GM12878 (cell line): ENCODE data around the gene FKBP4. TPM values are rescaled to one million over a fixed set of nuclear protein-coding genes. Genes with fewer than 3 reads are reported as not detected.

Experiments used
- ATAC-seq: fragments of 200-7000 bp; cut with Tn5 transposase; 3 replicates; pipeline ENCODE4 v1.9.1; 2020; ENCODE audit warnings: mild to moderate bottlenecking, moderate library complexity
- BruUV-seq: library from RNA; stranded (reverse); fragments of 400-500 nt; replicated peaks from 2 replicates; lab custom pipeline; 2021; lab: Mats Ljungman, UMichigan
- CTCF ChIA-PET: fragments of 300-600 bp; sonication (Branson Sonifier 250); formaldehyde crosslinking; extraction: SDS; loops from one replicate; lab custom pipeline; 2021; ENCODE audit warnings: inconsistent platforms; lab: Yijun Ruan, JAX
- POLR2A ChIA-PET: fragments of 350-600 bp; formaldehyde crosslinking; extraction: SDS; loops from one replicate; lab custom pipeline; 2021; ENCODE audit warnings: inconsistent platforms; lab: Charles Lee
- RAD21 ChIA-PET: fragments of 300-600 bp; sonication (Branson Sonifier 250); formaldehyde crosslinking; loops from one replicate; lab custom pipeline; 2023; ENCODE audit warnings: antibody characterized with exemption; ENCODE audit not compliant: unreplicated experiment; lab: Charles Lee
- SMC1A ChIA-PET: fragments of 300-600 bp; sonication (Branson Sonifier 250); formaldehyde crosslinking; loops from one replicate; lab custom pipeline; 2023; ENCODE audit not compliant: unreplicated experiment, uncharacterized antibody; lab: Charles Lee
- DNase-seq: peaks from one replicate; pipeline ENCODE4 v3.0.0-alpha.2; 2011; ENCODE audit warnings: low read depth, low spot score
- FAIRE-seq: peaks from 3 replicates; lab custom pipeline; 2011; peaks lifted over from hg19 to GRCh38; lab: Jason Lieb, UNC
- H2AFZ ChIP-seq: 2 replicates; pipeline ENCODE4 v1.6.0; 2011; ENCODE audit warnings: low read depth, low read length, control low read depth; ENCODE audit not compliant: control insufficient read depth
- H3K27ac ChIP-seq: 2 replicates; pipeline ENCODE4 v1.5.1; 2011; ENCODE audit warnings: control low read depth; ENCODE audit not compliant: control insufficient read depth, insufficient read depth
- H3K27me3 ChIP-seq, 2 experiments: replicated peaks in 1 of 2; 2 replicates each; pipeline versions ENCODE4 v1.6.0 to v1.6.1; 2011; ENCODE audit warnings: low read length in 1 of 2; ENCODE audit not compliant: control insufficient read depth in 2 of 2, insufficient read depth in 2 of 2
- H3K36me3 ChIP-seq, 2 experiments: 2 replicates each; pipeline ENCODE4 v1.5.1; 2011; ENCODE audit warnings: low read length in 1 of 2; ENCODE audit not compliant: control insufficient read depth in 2 of 2, insufficient read depth in 2 of 2
- H3K4me1 ChIP-seq: 2 replicates; pipeline ENCODE4 v1.6.1; 2011; ENCODE audit warnings: mild to moderate bottlenecking, low read length, moderate library complexity, mixed read lengths; ENCODE audit not compliant: control insufficient read depth, insufficient read depth
- H3K4me2 ChIP-seq: 2 replicates; pipeline ENCODE4 v1.6.0; 2011; ENCODE audit warnings: control low read depth; ENCODE audit not compliant: control insufficient read depth, insufficient read depth
- H3K4me3 ChIP-seq: fragments of 200-600 bp; sonication (generic); 2 replicates; pipeline ENCODE4 v1.5.1; 2016
- H3K79me2 ChIP-seq: 2 replicates; pipeline ENCODE4 v1.6.0; 2011; ENCODE audit warnings: low read length; ENCODE audit not compliant: control insufficient read depth, insufficient read depth
- H3K9ac ChIP-seq: 2 replicates; pipeline ENCODE4 v1.8.0; 2011; ENCODE audit warnings: low read length, control low read depth, mixed read lengths; ENCODE audit not compliant: control insufficient read depth, insufficient read depth
- H3K9me3 ChIP-seq: replicated peaks from 3 replicates; pipeline ENCODE4 v1.5.1; 2011; ENCODE audit warnings: mild to moderate bottlenecking, low read length; ENCODE audit not compliant: control insufficient read depth, insufficient read depth
- H4K20me1 ChIP-seq: 2 replicates; pipeline ENCODE4 v1.6.0; 2011; ENCODE audit not compliant: control insufficient read depth, insufficient read depth
- CBFB ChIP-seq: IDR thresholded peaks from 2 replicates; pipeline ENCODE4 v1.6.1; 2016; ENCODE audit warnings: antibody characterized with exemption, low read depth
- CBX5 ChIP-seq: sonication (generic); IDR thresholded peaks from 2 replicates; pipeline ENCODE4 v1.6.1; 2016; ENCODE audit warnings: low read depth, moderate library complexity, mild to moderate bottlenecking, inconsistent platforms
- GATAD2B ChIP-seq: fragments of 450-650 bp; conservative IDR thresholded peaks from 2 replicates; pipeline ENCODE4 v1.6.1; 2017; ENCODE audit warnings: low read depth, mild to moderate bottlenecking, moderate library complexity
- MYB ChIP-seq: fragments of 150-350 bp; IDR thresholded peaks from 2 replicates; pipeline ENCODE4 v1.6.1; 2014; ENCODE audit warnings: mild to moderate bottlenecking, low read depth, low read length, borderline replicate concordance
- POLR2AphosphoS5 ChIP-seq: IDR thresholded peaks from 2 replicates; pipeline ENCODE4 v1.6.1; 2011; ENCODE audit warnings: mild to moderate bottlenecking, low read length, inconsistent platforms
- SMAD1 ChIP-seq: fragments of 450-650 bp; IDR thresholded peaks from 2 replicates; pipeline ENCODE4 v1.6.1; 2018; ENCODE audit warnings: mild to moderate bottlenecking, low read depth; ENCODE audit not compliant: partially characterized antibody
- WGBS: methylation state at CpG from one replicate; pipeline ENCODE4 v1.1.6; 2016; ENCODE audit warnings: low lambda C conversion rate; ENCODE audit not compliant: insufficient replicate concordance, insufficient coverage; ENCODE audit errors: missing lambda C conversion rate; 5-methylcytosine and 5-hydroxymethylcytosine counted together
- in situ Hi-C: fragments of 300-500 bp; cut with MboI; formaldehyde crosslinking; loops from 9 replicates; pipeline ENCODE4 v1.14.3; 2018; ENCODE audit warnings: mixed read lengths
- intact Hi-C: fragments of 100-400 bp; cut with micrococcal nuclease; formaldehyde crosslinking; loops from one replicate; pipeline ENCODE4 v1.14.2; 2022; ENCODE audit not compliant: unreplicated experiment
- polyA plus RNA-seq, 11 experiments: library from polyadenylated mRNA; depleted of rRNA in 4 of 11; unstranded in 6 of 11; stranded (reverse) in 5 of 11; fragments of >200 nt; fragmentation: Nextera tagmentation in 4 of 11; fragmentation: Illumina TruSeq in 1 of 11; extraction: Ambion mirVana in 4 of 11; extraction: Trizol in 1 of 11; gene quantifications; 1 replicate in 1 of 11; 2 replicates in 10 of 11; pipeline versions ENCODE4 v1.2.1 to v1.2.3, GENCODE V29; 2011 to 2016; ENCODE audit warnings: inconsistent platforms in 2 of 11, missing spikeins in 2 of 11, low read depth in 1 of 11
- total RNA-seq, 4 experiments: library from RNA; depleted of rRNA in 3 of 4; stranded (reverse); fragments of >200 nt in 3 of 4; fragmentation: Illumina TruSeq in 1 of 4; extraction: Trizol in 1 of 4; gene quantifications; 2 replicates each; pipeline versions ENCODE4 v1.2.1 to v1.2.3, GENCODE V29; 2013 to 2021
- TF ChIP-seq, protein P1 (sequence below): fragments of 450-650 bp; IDR thresholded peaks from 2 replicates; pipeline ENCODE4 v1.6.1; 2017; ENCODE audit warnings: mild to moderate bottlenecking, moderate library complexity

The FKBP4 gene
- total and polyA plus RNA-seq, 10 of the 15 experiments (the other 5 are each of a cell fraction or from before 2014, with no cell fraction given) = 8.9 to 90.0 (median 45.4) TPM

DNA sequence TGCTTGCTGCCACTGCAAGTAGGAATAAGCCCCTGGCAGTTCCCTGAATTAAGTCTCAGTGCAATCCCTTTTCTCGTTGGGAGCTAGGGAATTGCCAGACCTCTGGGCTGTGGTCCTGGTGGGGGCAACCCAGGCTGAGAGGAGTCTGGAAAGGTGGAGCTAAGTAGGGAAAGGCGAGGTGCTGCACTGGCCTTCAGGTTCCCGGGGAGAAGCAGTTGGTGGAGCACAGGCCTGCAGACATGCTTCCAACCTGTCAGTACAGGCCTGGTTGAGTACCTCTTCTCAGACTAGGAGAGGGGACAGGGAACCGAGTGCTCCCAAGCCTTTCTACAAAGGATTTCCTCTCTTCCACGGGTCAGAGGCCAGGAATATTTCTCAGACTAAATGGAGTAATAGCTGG, 38.6 kb downstream of the FKBP4 start:
- no peak for ATAC-seq
- H3K9ac ChIP-seq = no peak overlapping the region
- SMC1A ChIA-PET = no interaction called here
- H3K4me3 ChIP-seq = no peak overlapping the region
- intact Hi-C loops = no loop called here
- CTCF ChIA-PET = no interaction called here
- no peak overlapping the region for H3K4me2 ChIP-seq
- in situ Hi-C loops = no loop called here
- TF ChIP-seq, protein P1, sequence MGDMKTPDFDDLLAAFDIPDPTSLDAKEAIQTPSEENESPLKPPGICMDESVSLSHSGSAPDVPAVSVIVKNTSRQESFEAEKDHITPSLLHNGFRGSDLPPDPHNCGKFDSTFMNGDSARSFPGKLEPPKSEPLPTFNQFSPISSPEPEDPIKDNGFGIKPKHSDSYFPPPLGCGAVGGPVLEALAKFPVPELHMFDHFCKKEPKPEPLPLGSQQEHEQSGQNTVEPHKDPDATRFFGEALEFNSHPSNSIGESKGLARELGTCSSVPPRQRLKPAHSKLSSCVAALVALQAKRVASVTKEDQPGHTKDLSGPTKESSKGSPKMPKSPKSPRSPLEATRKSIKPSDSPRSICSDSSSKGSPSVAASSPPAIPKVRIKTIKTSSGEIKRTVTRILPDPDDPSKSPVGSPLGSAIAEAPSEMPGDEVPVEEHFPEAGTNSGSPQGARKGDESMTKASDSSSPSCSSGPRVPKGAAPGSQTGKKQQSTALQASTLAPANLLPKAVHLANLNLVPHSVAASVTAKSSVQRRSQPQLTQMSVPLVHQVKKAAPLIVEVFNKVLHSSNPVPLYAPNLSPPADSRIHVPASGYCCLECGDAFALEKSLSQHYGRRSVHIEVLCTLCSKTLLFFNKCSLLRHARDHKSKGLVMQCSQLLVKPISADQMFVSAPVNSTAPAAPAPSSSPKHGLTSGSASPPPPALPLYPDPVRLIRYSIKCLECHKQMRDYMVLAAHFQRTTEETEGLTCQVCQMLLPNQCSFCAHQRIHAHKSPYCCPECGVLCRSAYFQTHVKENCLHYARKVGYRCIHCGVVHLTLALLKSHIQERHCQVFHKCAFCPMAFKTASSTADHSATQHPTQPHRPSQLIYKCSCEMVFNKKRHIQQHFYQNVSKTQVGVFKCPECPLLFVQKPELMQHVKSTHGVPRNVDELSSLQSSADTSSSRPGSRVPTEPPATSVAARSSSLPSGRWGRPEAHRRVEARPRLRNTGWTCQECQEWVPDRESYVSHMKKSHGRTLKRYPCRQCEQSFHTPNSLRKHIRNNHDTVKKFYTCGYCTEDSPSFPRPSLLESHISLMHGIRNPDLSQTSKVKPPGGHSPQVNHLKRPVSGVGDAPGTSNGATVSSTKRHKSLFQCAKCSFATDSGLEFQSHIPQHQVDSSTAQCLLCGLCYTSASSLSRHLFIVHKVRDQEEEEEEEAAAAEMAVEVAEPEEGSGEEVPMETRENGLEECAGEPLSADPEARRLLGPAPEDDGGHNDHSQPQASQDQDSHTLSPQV = no peak
- TF ChIP-seq CBX5 (no peak), MYB (no peak), SMAD1 (no peak), GATAD2B (no peak), POLR2AphosphoS5 (no peak), CBFB (no peak)
- TF ChIP-seq, all 136 proteins: peak for 0
- Histone ChIP-seq H3K79me2 (no peaks in the 10 kb centered on the region), H4K20me1 (no peaks in the 10 kb centered on the region), H2AFZ (no peak overlapping the region), H3K4me1 (no peaks in the 10 kb centered on the region), H3K36me3 (peaks cover 0 to 2% of the 10 kb centered on the region in 2 experiments; a peak in 3 of 4 replicates), H3K9me3 (no peaks in the 10 kb centered on the region), H3K27me3 (no peaks in the 10 kb centered on the region), H3K27ac (no peak overlapping the region)
- no TSS peak for BruUV-seq
- WGBS = 79% methylated on average over 5 of the region's 5 CpGs
- no peak for FAIRE-seq
- ChIA-PET POLR2A (no interaction called here), RAD21 (no interaction called here)
- no peak for DNase-seq
